GM19025 (cell line): ENCODE data around the gene ZNF697.

Experiments used
- ATAC-seq: cut with Tn5 transposase; IDR thresholded peaks from one replicate; pipeline ENCODE4 v1.9.1; 2021; ENCODE audit warnings: mild to moderate bottlenecking, low read depth, moderate library complexity; ENCODE audit not compliant: unreplicated experiment

Gene ZNF697

GRCh38 chr1:119667173-119667572, 19.1 kb upstream of the ZNF697 start:
- no peak for ATAC-seq

DNA sequence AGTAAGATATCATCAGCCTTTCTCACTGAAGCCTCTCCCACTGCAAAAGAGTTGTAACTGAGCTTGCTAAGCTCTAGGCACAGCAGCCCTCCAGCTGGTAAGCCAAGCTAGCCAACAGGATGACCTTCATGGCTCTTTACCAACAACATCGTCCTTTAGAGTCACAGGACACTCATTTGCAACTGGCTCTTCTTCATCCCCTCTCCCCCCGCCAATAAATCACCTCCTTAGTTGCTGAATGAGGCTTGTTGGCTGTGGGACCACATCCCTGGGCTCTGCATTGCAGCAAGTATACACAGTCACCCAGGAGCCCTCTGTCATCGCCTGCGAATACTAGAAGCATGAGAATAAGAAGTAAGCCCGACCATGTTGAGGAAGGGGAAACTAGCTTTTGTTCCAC, 16.0 kb upstream of the ZNF697 start:
- ATAC-seq = no peak

DNA sequence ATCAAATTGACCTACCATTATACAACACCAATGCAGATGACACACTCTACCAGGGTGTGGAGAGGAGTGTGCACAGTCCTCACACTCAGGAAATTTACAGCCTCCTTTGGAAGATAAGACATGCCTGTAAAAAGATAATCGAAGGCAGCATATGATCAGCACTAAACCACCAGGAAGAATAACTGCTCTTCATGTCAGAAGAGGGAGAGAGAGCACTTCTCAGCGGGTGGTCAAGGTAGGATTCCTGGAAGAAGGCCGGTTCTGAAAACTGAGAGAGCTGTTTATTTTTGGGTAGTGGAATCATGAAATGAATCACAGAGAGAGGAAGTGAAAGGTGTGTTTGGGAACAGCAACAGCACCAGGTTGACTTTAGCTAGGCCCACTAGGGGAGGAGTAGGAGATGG, 14.0 kb upstream of the ZNF697 start:
- peak; percentile 43 for ATAC-seq

DNA sequence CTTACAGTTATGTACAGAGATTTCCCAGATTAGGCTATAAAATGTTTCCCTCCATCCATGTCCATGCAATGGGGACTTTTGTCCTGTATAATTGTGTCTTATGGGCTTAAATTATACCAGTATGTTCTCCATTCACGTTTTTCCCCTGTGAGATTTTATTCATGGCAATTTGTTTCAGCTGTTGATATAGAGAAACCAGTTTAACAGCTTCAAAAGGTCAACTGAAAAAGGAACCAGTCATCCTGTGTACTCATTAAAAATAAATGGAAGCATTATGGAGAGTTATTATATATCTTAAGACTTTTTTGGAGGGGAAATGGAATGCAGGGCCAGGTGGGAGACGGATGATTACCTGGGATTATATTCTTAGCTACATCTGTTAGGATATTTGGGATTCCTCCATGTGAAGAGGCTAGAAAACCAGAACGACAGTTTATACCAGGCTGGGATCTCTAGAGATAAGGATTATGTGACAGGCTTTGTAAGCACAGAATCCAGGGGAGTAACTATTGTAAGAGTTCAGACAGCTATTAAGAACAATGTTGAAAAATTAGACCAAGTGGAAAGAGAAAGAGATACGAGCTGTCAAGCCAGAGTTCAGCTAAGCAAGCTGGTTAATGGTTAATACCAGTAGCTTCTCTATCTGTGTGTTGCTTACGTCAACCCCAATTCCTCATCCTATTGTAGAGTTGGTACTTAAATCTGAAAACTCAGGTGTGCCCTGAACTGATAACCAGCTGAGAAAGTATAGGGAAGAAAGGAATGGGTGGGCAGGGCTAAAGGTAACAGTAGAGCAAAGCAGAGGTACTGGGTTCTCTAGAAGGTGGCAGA, 12.4 kb upstream of the ZNF697 start:
- peak; percentile 69 for ATAC-seq

DNA sequence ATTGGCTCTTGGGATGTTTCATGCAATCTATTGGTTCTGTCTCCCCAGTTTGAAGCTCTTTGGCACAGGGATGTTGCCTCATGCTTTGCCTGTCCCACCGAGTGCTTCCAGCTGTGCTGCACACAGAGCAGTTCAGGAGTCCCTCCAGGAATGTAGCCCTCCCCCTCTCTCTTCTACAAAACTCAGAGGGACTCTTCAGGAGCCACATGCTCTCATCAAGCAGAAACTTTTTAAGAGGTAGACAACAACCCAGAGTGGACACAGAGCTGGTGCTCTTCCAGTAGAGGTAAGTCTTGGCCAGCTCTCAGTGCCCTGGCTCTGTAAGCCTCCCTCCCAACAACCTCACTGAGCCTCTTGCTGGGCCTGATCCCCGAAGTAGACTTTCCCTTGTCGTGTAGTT, 11.6 kb upstream of the ZNF697 start:
- ATAC-seq = no peak

DNA sequence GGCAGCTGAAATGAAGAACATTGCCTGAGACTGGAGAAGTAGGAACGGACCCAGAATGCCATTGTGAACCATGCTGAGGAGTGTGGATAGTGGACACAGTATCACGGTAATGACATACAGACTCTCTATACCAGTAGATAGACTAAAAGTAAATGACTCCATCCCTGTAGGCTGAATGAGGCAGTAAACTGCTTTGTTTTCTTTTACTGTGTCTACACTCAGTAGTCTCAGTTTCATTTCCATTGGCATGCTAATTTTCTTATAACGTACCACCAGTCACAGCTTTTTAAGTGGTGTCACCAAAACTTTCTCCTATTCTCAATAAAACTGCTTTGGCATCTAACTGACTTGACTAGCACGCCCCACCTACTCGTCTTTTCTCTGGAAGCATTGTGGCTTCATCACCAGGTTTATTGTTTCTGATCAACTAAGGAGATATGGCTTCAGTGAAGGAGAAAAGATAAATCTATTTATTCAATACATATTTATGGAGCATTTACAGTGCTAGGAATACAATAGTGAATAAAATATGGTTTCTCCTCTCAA, 8.4 kb upstream of the ZNF697 start:
- no peak for ATAC-seq

DNA sequence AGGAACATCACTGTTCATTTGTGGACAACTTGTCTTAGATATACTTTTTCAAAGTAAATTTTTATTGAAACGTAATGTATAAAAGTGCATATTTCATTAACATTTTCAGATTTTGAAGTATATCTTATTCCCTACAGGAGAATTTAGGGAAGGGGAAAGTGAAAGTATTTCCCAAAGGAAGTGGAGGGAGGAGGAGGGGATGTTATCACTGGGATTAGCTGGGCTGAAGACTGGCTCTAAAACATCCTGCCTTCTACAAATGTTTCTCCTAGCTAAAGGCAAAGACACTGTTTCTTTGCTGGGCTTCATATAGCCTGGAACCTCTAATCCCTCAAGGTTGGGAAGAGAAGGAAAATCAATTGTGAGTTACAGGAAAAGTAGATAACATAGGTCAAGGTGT, 7.1 kb upstream of the ZNF697 start:
- no peak for ATAC-seq

DNA sequence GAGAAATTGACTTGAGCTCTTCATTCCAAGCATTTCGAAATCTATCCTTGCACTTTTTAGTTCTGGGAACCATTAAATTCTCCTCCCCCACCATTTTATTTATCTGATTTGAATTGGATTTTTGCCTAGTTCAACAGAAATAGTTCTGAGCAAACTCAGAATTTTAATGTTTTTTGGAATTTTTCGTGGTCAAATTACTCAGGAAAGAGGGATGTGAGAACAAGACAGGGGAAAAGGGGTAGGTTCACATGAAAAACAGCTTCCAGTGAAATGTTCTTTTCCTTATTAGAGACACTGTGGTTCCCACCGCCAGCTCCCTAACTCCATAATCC, 5.7 kb upstream of the ZNF697 start:
- ATAC-seq = no peak

DNA sequence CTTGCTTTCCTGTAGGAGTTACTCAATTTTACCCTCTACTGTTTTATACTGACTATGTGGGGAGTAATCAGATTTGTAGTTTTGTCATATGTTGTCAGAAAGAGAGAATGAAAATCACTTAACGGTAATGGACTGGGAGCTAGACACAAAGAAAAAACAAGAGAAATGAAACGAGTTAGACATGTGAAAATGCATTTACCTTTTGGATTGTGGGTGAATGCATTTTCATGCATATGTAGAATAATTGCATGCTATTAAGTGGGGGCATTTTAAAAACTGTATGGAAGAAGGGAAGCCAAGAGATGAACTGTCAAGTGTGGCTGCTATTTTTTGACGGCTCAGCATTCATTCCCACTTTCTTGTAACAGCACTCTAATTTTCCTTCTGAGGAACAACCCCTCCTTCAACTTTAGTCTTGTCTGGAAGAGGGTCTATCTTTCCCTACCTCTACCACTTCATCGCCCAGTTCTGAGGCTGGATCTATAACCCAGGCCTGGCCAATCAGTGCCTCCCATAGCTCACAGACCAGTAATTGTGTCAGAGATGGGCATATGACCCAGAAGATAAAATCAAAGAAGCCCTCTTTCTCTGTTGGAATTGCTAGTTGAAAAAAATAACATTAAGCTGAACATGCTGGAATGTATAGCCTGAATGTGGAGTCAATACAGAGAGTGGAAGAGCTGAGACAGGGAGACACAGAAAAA, 5.2 kb upstream of the ZNF697 start:
- ATAC-seq = no peak

DNA sequence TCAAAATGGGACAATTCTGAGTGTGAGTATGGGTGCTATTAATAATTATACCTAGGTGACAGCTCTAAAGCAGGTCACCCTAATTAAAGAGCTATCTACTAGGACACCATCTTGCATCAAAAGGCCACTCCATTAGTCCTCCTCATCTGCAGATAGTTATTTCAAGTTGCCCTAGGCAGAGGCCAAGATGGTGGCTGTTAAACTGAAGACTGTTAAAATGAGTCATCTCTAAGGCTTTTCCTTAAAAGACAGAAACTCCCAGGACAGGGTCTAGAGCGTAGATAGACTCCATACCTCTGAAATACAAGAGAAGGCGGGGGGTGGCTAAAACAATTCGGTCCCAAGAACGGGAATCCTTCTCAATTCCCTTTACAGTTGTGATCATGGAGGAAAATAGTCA, 4.5 kb upstream of the ZNF697 start:
- ATAC-seq = no peak

GRCh38 chr1:119651641-119652040, 3.6 kb upstream of the ZNF697 start:
- ATAC-seq = no peak

- no peak for ATAC-seq
Observed at GRCh38 chr1:119651133-119651532, 3.1 kb upstream of the ZNF697 start.

DNA sequence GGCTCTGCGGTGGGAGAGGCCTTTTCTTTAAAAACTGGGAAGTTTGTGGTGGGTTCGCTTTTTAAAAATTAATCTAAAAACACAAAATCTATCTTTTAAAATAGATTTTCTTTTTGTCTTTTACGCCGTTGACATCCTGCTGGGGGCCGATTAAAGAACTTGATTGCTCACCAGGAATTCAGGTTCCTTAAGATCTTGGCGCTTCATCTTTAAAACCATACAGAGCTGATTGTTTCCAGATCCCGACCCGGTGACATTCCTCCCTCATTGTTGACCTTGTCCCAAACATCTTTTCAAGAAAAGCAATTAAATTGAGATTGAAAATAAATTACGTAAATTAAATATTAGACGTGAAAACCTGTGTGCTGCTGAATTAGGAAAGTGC, 546 bp upstream of the ZNF697 start:
- ATAC-seq = no peak

DNA sequence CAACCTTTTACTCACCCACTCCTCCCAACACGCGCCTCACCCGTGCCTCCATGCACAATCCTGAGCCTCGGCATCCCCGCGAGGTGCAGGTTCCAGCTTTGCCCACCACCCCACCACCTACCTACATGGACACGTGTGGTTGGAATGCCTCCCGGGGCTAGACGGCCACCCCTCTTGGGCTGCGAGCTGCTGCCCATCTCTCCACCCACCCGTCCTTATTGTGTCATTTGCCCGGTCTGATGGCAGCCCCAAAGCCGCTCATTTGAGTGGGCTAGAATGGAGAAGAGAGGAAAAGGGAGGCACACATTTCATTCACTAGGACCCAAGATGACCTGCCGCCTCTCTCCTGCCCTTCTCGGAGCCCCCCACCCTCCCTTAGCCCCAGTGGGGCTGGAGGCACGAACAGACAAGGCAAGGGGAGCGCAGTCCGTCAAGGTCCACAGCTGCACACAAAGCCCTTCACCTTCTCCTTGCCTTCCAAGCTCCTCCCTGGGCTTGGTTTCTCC, 785 bp downstream of the ZNF697 start:
- ATAC-seq = no peak

- no peak for ATAC-seq
Observed at GRCh38 chr1:119646521-119647227, 1.4 kb downstream of the ZNF697 start.

DNA sequence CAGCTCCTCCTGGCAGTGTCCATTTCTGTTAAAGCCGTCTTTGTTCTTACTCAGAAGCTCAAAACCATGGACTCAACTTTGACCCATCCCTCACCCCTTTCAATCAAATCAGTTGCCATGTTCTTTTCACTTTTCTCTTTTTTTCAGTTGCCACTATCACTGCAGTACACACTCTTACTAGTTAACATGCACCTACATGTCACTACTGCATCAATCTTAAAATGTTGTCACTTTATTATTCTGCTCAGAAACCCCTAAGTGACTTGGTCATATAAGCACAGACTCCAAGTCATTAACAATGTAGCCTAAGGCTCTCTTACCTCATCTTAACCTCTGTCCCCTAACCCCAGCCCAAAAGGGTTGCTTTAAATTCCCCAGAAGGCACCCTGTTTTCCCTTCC, 9.0 kb downstream of the ZNF697 start:
- no peak for ATAC-seq

DNA sequence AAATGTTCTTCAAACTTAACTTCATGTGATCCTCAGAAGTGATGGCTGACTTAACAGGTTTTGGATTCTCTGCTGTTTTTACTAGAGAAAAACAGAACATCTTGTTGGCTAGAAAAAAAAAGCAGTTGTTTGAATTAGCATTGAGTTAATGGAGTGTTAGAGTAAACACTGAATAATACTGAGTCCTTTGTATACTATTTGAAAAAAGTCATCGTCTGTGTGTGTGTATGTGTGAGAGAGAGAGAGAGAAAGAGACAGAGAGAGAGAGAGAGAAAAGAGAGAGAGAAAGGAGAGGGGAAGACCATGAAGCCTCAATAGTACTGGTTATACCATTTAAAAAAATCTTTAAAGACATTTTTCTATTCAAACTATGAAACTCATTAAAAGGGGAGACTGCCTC, 10.4 kb downstream of the ZNF697 start:
- ATAC-seq = no peak

DNA sequence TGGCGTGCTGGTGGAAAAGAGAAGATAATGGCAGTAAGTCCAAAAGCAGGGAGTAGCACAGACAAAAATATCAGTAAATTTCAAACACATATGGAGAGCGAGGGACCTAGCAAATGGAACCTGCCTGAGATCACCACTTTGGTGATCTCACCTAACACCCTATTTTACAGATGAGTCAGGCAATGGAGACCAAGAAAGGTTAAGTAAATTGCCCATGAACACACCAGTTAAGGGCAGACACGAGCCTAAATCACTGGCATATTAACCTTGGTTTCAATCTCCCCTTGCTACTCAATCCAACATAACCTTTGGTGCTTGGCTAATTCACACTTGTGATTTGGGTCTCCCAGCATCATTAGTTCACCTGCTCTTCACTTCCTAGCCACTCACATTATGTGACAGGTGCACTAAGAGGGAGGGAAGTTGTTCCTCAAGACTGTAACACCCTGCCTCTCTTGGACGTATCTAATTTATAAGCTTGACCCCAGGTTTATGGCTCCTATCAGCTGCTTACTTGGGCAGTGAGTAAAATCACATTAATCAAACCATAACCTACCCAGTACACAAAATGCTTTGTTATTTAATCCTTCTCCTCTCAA, 11.5 kb downstream of the ZNF697 start:
- ATAC-seq = no peak

- peak; percentile 63 for ATAC-seq
Observed at GRCh38 chr1:119635811-119636390, 12.2 kb downstream of the ZNF697 start.

- ATAC-seq = no peak
Observed at GRCh38 chr1:119634016-119634415, 14.1 kb downstream of the ZNF697 start.
